HEK293 (cell line): ENCODE results near the gene KLHDC3.
A peak's percentile ranks its signal among the peaks of the same experiment; 100 is the strongest.

Experiments used
- BCL11B ChIP-seq: fragments of 450-650 bp; formaldehyde crosslinking; IDR thresholded peaks from 2 replicates; pipeline ENCODE4 v1.5.1; 2016; ENCODE audit warnings: low read depth, missing biosample characterization, missing genetic modification characterization
- GLI4 ChIP-seq: fragments of 450-650 bp; formaldehyde crosslinking; IDR thresholded peaks from 2 replicates; pipeline ENCODE4 v1.5.1; 2016; ENCODE audit warnings: missing biosample characterization, missing genetic modification characterization
- HOXD13 ChIP-seq: sonication (generic); formaldehyde crosslinking; IDR thresholded peaks from 2 replicates; pipeline ENCODE4 v1.8.0; 2022; ENCODE audit warnings: missing genetic modification reagents, borderline replicate concordance
- INSM2 ChIP-seq: fragments of 450-650 bp; formaldehyde crosslinking; IDR thresholded peaks from 2 replicates; pipeline ENCODE4 v1.5.1; 2016; ENCODE audit warnings: missing biosample characterization, missing genetic modification characterization
- REST ChIP-seq: fragments of 450-650 bp; formaldehyde crosslinking; IDR thresholded peaks from 2 replicates; pipeline ENCODE4 v1.5.1; 2016; ENCODE audit warnings: missing biosample characterization, missing genetic modification characterization
- YY2 ChIP-seq: fragments of 450-650 bp; formaldehyde crosslinking; IDR thresholded peaks from 2 replicates; pipeline ENCODE4 v1.5.1; 2016; ENCODE audit warnings: missing biosample characterization, missing genetic modification characterization
- ZBTB1 ChIP-seq: fragments of 450-650 bp; formaldehyde crosslinking; IDR thresholded peaks from 2 replicates; pipeline ENCODE4 v1.5.1; 2016; ENCODE audit warnings: missing biosample characterization, missing genetic modification characterization
- ZBTB11 ChIP-seq: fragments of 450-650 bp; formaldehyde crosslinking; conservative IDR thresholded peaks from 2 replicates; pipeline ENCODE4 v1.5.1; 2016; ENCODE audit warnings: low read depth, missing biosample characterization, missing genetic modification characterization
- ZBTB21 ChIP-seq: fragments of 450-650 bp; formaldehyde crosslinking; IDR thresholded peaks from 2 replicates; pipeline ENCODE4 v1.5.1; 2017; ENCODE audit warnings: missing biosample characterization, missing genetic modification characterization
- ZBTB48 ChIP-seq: fragments of 450-650 bp; formaldehyde crosslinking; IDR thresholded peaks from 2 replicates; pipeline ENCODE4 v1.5.1; 2016; ENCODE audit warnings: missing biosample characterization, missing genetic modification characterization
- ZNF133 ChIP-seq: fragments of 450-650 bp; formaldehyde crosslinking; IDR thresholded peaks from 2 replicates; pipeline ENCODE4 v1.5.1; 2016; ENCODE audit warnings: missing biosample characterization, missing genetic modification characterization
- ZNF24 ChIP-seq: fragments of 450-650 bp; formaldehyde crosslinking; IDR thresholded peaks from 2 replicates; pipeline ENCODE4 v1.5.1; 2016; ENCODE audit warnings: missing biosample characterization, missing genetic modification characterization
- ZNF280C ChIP-seq: fragments of 450-650 bp; formaldehyde crosslinking; IDR thresholded peaks from 2 replicates; pipeline ENCODE4 v1.5.1; 2016; ENCODE audit warnings: missing biosample characterization, missing genetic modification characterization
- ZNF341 ChIP-seq: fragments of 450-650 bp; formaldehyde crosslinking; IDR thresholded peaks from 2 replicates; pipeline ENCODE4; 2016; ENCODE audit warnings: low read depth, missing biosample characterization, missing genetic modification characterization
- ZNF354C ChIP-seq: fragments of 450-650 bp; formaldehyde crosslinking; IDR thresholded peaks from 2 replicates; pipeline ENCODE4 v1.5.1; 2016; ENCODE audit warnings: missing biosample characterization, missing genetic modification characterization, low read depth, borderline replicate concordance
- ZNF473 ChIP-seq: fragments of 450-650 bp; formaldehyde crosslinking; IDR thresholded peaks from 2 replicates; pipeline ENCODE4 v1.5.1; 2017; ENCODE audit warnings: missing biosample characterization, missing genetic modification characterization
- ZNF488 ChIP-seq: fragments of 450-650 bp; formaldehyde crosslinking; IDR thresholded peaks from 2 replicates; pipeline ENCODE4 v1.5.1; 2016; ENCODE audit warnings: missing biosample characterization, missing genetic modification characterization
- ZNF501 ChIP-seq: fragments of 450-650 bp; formaldehyde crosslinking; IDR thresholded peaks from 2 replicates; pipeline ENCODE4 v1.5.1; 2016; ENCODE audit warnings: missing biosample characterization, missing genetic modification characterization
- ZNF513 ChIP-seq: fragments of 450-650 bp; IDR thresholded peaks from 2 replicates; pipeline ENCODE4 v1.5.1; 2018; ENCODE audit warnings: missing biosample characterization, missing genetic modification characterization
- ZNF558 ChIP-seq: fragments of 450-650 bp; formaldehyde crosslinking; IDR thresholded peaks from 2 replicates; pipeline ENCODE4 v1.5.1; 2016; ENCODE audit warnings: missing biosample characterization, missing genetic modification characterization
- ZNF610 ChIP-seq: fragments of 450-650 bp; formaldehyde crosslinking; IDR thresholded peaks from 2 replicates; pipeline ENCODE4 v1.5.1; 2016; ENCODE audit warnings: missing biosample characterization, missing genetic modification characterization, borderline replicate concordance
- ZNF660 ChIP-seq: fragments of 450-650 bp; IDR thresholded peaks from 2 replicates; pipeline ENCODE4 v1.5.1; 2018; ENCODE audit warnings: missing biosample characterization, mild to moderate bottlenecking, missing genetic modification characterization
- ZNF76 ChIP-seq: fragments of 450-650 bp; formaldehyde crosslinking; IDR thresholded peaks from 2 replicates; pipeline ENCODE4; 2016; ENCODE audit warnings: low read depth, missing biosample characterization, missing genetic modification characterization, borderline replicate concordance
- ZNF768 ChIP-seq: fragments of 450-650 bp; formaldehyde crosslinking; IDR thresholded peaks from 2 replicates; pipeline ENCODE4 v1.5.1; 2018; ENCODE audit warnings: missing biosample characterization, mild to moderate bottlenecking, missing genetic modification characterization
- ZNF791 ChIP-seq: fragments of 450-650 bp; formaldehyde crosslinking; IDR thresholded peaks from 2 replicates; pipeline ENCODE4 v1.5.1; 2016; ENCODE audit warnings: missing biosample characterization, missing genetic modification characterization
- ZSCAN18 ChIP-seq: fragments of 450-650 bp; formaldehyde crosslinking; IDR thresholded peaks from 2 replicates; pipeline ENCODE4 v1.5.1; 2016; ENCODE audit warnings: missing biosample characterization, missing genetic modification characterization

KLHDC3 gene

GRCh38 chr6:43014434-43014909 lies 423 bp downstream of the KLHDC3 start (continued):
- TF ChIP-seq ZNF280C (tag by site-specific recombination) = no peak
- 0 out of 2 replicates have a peak, but pooled peaks have one; percentile 44 for TF ChIP-seq ZNF558 (tag by site-specific recombination)
- peak; percentile 78 for TF ChIP-seq YY2 (tag by site-specific recombination)
- no peak for TF ChIP-seq ZSCAN18
- peak; percentile 79 for TF ChIP-seq ZBTB48 (tag by site-specific recombination)
- no peak for TF ChIP-seq ZNF513 (tag by site-specific recombination)
- TF ChIP-seq ZBTB21 = no peak
- no peak for TF ChIP-seq ZNF488 (tag by site-specific recombination)
- TF ChIP-seq ZBTB11 (tag by site-specific recombination) = no peak
- TF ChIP-seq GLI4 (tag by site-specific recombination) = 0 out of 2 replicates have a peak, but pooled peaks have one; percentile 49
- TF ChIP-seq ZNF133 (tag by site-specific recombination) = no peak
- TF ChIP-seq ZNF501 (tag by site-specific recombination) = no peak
- TF ChIP-seq ZNF791 (tag by site-specific recombination) = no peak
- no peak for TF ChIP-seq ZNF768 (tag by site-specific recombination)
- TF ChIP-seq INSM2 (tag by site-specific recombination) = no peak
- no peak for TF ChIP-seq ZNF341 (tag by site-specific recombination)
- TF ChIP-seq HOXD13 (CRISPR knock-in tag) = no peak
- no peak for TF ChIP-seq ZNF354C
- no peak for TF ChIP-seq ZNF660 (tag by site-specific recombination)
- TF ChIP-seq ZBTB1 (tag by site-specific recombination) = no peak
- TF ChIP-seq ZNF473 (tag by site-specific recombination) = no peak
- TF ChIP-seq REST (tag by site-specific recombination) = peak; percentile 26; the same call in 1 of the 2 replicates
- TF ChIP-seq ZNF610 (tag by site-specific recombination) = no peak
- TF ChIP-seq ZNF76 (tag by site-specific recombination) = no peak
- TF ChIP-seq BCL11B (tag by site-specific recombination) = no peak
- no peak for TF ChIP-seq ZNF24 (tag by site-specific recombination)
